Erythroblast (primary cell): Measurements from ENCODE around the gene TXNDC12.
A peak's percentile ranks its signal among the peaks of the same experiment; 100 is the strongest.
"Not testable (repeated sequence)": the region's sequence is repeated elsewhere in the genome, so short reads cannot be mapped to it uniquely, and the experiment has no call there.

Experiments
- DNase-seq, 2 experiments: peaks; one replicate each; lab custom pipeline; 2025; lab: John Stamatoyannopoulos, UW
- GATA1 ChIP-seq: IDR thresholded peaks from 2 replicates; pipeline ENCODE4 v1.6.1; 2011; ENCODE audit warnings: low read depth, mild to moderate bottlenecking, control low read depth, low read length, moderate library complexity
- POLR2A ChIP-seq: IDR thresholded peaks from 2 replicates; pipeline ENCODE4 v1.6.1; 2011; ENCODE audit warnings: mild to moderate bottlenecking, low read length

The TXNDC12 gene

DNA sequence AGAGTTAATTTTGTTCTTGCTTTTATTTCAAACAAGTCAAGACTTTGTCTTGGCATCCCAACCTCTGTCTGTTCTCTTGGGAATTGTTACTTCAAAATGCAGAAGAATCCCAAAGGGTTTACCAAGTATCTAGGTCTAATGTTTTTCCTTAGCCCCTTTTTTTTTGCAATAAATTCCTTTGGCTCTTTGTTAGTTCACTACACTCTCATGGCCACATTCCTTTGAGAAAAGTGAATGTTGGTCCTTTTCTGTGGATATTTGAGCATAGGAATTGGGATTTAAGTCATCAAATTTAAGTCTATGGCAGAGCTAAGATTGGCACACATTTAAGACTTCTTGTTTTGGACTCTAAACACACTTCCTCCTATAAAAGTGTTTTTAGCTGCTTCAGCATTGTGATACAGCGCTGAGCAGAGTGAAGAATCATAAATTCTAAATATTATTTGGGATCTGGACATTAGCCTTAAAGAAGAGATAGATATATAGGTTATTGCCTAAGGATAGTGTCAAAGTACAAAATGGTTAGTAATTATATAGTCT, 3.0 kb upstream of the TXNDC12 start:
- TF ChIP-seq GATA1 (no peak), POLR2A (no peak)
- no peak for DNase-seq

GRCh38 chr1:52057255-52057654, 2.3 kb upstream of the TXNDC12 start:
- peak; percentile 63 to 70 for DNase-seq
- no peak for TF ChIP-seq GATA1
- no peak for TF ChIP-seq POLR2A

DNA sequence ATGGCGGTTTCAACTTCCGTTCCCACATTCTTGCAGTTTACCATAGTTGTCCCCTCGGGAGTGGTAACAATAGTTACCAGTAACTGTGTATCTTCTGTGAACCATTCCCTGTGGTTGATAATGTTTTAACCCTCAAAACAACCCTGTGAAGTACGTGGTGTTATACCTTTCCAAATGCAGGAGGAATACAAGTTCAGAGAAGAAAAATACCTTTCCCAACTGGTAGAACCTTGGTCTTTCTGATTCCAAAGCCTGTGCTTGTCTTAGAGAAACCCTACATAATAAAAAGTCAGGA, 1.9 kb upstream of the TXNDC12 start:
- no peak for DNase-seq
- no peak for TF ChIP-seq POLR2A
- no peak for TF ChIP-seq GATA1

DNA sequence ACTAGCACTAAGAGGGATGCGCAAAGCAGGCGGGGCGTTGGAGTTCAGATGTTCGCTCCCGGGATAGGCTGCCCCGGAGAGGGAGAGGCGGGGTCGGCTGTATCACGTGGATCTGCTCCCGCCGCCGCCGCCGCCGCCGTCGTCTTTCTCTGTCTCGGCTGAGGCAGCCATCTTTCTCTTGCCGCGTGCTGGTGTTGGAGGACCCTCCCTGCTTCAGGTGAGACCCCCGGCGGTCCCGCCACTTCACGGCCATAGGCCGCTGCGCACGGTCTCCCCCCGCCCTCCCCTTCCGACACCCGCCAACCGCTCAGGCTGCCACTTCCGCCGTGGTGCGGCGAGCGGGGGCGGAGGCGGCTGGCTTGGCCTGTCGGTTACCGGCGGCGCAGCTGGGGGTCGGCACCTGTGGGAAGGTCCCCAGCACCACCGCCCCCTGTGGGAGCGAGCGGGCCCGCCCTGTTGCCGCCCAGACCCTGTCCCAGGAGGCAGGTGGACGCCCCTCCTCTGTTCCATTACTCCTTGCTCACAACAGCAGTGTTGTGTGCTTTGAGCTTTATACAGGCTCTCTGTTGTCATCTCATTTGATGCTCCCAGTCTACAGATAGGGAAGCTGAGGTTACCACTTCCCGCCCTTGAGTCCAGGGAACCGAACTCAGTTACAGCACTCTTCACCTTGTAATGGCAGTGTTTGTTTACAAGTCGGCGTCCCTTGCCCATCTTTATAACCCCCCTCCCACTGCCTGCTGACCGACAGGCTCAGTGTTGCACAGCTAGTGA, 1.4 kb upstream of the TXNDC12 start, which contains the start of gene BTF3L4:
Gene BTF3L4, plus strand, starts transcription at position 133 of the 774 bp plus-strand sequence. CDS start 3,553 bp downstream, outside the sequence.
- peak; percentile 93 to 95 for DNase-seq
- TF ChIP-seq POLR2A (peak; percentile 66), GATA1 (no peak)

DNA sequence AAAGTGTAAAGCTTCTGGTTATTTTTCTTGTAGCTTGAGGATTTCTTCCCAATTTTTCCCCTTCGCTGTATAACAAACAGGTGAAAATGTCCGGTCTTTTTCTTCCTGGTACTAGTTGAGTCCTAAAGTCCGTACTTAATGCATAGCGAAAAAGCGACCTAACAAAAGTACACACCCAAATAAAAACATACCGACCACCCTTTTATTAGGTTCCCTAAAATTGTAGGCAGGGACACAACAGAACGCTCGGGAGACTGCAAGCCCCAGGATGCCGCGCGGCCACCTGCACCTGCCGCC, 823 bp upstream of the TXNDC12 start:
- no peak for DNase-seq
- TF ChIP-seq POLR2A (no peak), GATA1 (no peak)

DNA sequence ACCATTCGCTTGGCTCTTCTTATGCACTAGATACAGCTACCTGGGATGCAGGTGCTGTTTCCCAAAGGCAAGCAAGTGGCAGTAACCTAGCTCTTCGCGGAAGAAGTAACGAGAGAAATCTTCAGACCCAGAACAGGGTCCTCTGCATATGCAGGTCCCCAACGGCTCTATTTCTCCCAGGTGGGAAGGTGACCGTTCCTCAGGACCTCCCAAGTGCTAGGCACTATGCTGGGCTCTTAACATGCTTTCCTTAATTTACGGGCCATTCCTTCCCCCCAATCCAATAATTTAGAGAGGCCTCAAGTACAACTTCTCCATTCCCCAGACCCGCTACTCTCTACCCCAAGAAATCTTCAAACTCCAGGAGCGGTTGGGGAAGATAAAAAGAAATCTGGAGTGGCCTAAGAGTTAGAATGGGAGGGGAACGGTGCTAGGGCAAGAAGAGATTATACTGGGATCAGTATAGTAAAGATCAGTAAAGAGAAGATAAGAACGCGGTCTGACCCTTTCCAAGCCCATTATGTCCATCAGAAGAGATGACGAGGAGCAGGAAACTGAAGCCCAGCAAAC, 410 bp downstream of the TXNDC12 start:
- DNase-seq: peak in 1 of 2 experiments; percentile 39

DNA sequence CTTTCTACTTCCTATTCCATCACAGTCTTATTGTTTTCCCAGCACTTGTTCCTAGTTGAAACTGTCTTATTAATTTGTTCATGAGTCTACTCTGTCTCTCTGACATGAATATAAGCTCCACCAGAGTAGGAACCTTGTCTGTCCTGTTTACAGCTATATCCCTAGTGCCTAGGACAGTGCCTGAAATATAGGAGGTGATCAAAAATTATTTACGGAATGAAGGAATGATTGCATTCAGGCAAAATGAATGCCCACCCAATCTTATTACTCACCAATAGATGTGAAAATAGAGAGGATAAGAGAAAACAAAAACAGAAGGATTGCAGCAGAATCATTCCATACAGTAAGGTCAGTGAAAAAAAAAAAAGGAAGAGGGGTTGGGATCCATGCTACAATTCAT, 1.1 kb downstream of the TXNDC12 start:
- no peak for DNase-seq
- TF ChIP-seq GATA1: no peak
- TF ChIP-seq POLR2A: no peak

More for the DNA sequence above, 410 bp downstream of the TXNDC12 start:
- TF ChIP-seq GATA1: no peak
- TF ChIP-seq POLR2A: no peak

DNA sequence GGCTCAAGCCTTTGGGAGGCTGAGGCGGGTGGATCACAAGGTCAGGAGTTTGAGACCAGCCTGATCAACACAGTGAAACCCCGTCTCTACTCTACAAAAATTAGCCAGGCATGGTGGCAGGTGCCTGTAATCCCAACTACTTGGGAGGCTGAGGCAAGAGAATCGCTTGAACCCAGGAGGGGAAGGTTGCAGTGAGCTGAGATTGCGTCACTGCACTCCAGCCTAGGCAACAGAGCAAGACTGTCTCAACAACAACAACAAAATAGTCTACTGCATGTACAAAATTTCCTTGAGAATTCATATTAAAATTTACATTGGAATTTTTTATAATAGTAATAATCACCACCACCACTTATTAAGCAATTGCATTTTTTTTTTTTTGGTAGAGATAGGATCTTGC, 5.7 kb downstream of the TXNDC12 start:
- not testable (repeated sequence) for DNase-seq

DNA sequence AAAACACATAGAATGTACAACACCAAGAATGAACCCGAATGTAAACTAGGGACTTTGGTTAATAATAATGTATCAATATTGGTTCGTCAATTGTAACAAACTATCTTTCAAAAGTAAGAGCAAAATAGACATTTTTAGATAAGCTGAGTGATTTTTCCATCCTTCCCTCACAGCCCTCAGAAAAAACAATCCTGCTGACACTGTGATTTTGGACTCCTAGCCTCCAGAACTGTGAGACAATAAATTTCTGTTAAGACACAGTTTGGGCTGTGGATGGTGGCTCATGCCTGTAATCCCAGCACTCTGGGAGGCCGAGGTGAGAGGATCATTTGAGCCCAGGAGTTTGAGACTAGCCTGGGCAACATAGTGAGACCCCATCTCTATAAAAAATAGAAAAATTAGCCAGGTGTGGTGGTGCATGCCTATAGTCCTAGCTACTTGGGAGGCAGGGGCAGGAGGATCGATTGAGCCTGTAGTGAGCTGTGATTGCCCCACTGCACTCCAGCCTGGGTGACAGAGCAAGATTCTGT, 9.3 kb downstream of the TXNDC12 start:
- not testable (repeated sequence) for DNase-seq

GRCh38 chr1:52045236-52045635, 9.8 kb downstream of the TXNDC12 start:
- no peak for TF ChIP-seq GATA1
- TF ChIP-seq POLR2A: no peak
- DNase-seq: no peak

DNA sequence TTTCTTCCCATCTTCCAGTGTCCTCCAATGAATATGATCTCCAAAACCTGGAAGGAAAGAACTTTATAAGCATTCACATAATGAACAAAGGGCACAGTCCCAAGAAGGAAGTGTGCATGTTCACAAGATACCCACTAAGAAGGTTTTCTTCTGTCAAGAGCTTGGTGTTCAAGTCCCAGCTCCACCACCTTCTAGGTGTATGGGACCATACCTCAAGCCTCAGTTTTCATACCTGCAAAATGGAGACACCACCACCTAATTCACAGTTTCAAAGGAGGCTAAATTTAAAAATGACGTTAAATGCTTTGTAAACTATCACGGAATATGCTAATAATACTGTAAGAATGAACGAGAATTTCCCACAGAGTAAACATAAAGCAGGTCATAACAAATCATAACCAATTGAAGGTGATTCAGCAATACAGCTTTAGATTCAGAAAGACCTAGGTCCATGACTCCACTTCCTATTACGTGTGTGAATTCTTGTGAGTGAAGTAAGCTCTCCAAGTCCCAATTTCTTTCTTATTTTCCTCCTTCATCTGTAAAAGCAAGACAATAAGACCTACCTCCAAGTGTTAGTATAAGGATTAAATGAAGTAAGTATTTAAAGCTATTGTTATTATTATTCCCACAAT, 13.3 kb downstream of the TXNDC12 start:
- DNase-seq: no peak
- TF ChIP-seq POLR2A: no peak
- no peak for TF ChIP-seq GATA1

- no peak for DNase-seq
- no peak for TF ChIP-seq POLR2A
- TF ChIP-seq GATA1: no peak
Measured at GRCh38 chr1:52037909-52038308, 17.1 kb downstream of the TXNDC12 start.

DNA sequence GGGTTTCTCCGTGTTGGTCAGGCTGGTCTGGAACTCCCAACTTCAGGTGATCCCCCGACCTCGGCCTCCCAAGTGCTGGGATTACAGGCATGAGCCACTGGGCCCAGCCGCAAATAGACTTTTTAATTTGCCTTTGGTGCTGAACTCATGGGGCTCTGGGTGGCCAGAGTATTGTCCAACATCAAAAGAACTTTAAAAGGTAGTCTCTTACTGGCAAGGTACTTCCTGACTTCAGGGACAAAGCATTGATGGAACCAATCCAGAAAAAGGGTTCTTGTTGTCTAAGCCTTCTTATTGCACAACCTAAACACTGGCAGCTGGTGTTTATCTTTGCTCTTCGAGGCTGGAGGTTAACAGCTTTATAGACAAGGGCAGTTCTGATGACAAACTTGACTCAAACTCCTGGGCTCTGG, 17.6 kb downstream of the TXNDC12 start:
- TF ChIP-seq POLR2A (no peak), GATA1 (no peak)
- no peak for DNase-seq

- no peak for DNase-seq
- TF ChIP-seq POLR2A (no peak), GATA1 (no peak)
Measured at GRCh38 chr1:52034050-52034384, 21.0 kb downstream of the TXNDC12 start.
